GM19328 (cell line): Measurements from ENCODE around the gene DACT3.
"Not testable (repeated sequence)": the region's sequence is repeated elsewhere in the genome, so short reads cannot be mapped to it uniquely, and the experiment has no call there.

Experiments
- ATAC-seq: cut with Tn5 transposase; IDR thresholded peaks from one replicate; pipeline ENCODE4 v1.9.1; 2021; ENCODE audit warnings: mild to moderate bottlenecking, moderate library complexity; ENCODE audit not compliant: unreplicated experiment

The DACT3 gene

GRCh38 chr19:46635920-46636761 lies 24.8 kb downstream of the DACT3 start, which contains the start of gene GNG8:
GNG8 (minus strand) TSS chr19:46636202; CDS start chr19:46634682, 1,520 bp downstream.
- ATAC-seq: no peak

GRCh38 chr19:46634656-46635218 lies 26.2 kb downstream of the DACT3 start:
- ATAC-seq: no peak

GRCh38 chr19:46634045-46634655 lies 26.8 kb downstream of the DACT3 start:
- ATAC-seq: peak; percentile 64

GRCh38 chr19:46633130-46633529 lies 27.9 kb downstream of the DACT3 start:
- no peak for ATAC-seq

- no peak for ATAC-seq
These were observed 29.5 kb downstream of the DACT3 start for GRCh38 chr19:46631481-46631880.

- ATAC-seq: no peak
These were observed 30.3 kb downstream of the DACT3 start for GRCh38 chr19:46630586-46631205.

- no peak for ATAC-seq
These were observed 31.4 kb downstream of the DACT3 start for GRCh38 chr19:46629546-46630025.

GRCh38 chr19:46628970-46629369 lies 32.0 kb downstream of the DACT3 start:
- ATAC-seq: not testable (repeated sequence)

GRCh38 chr19:46626446-46626845 lies 34.5 kb downstream of the DACT3 start:
- ATAC-seq: no peak

- no peak for ATAC-seq
These were observed 35.3 kb downstream of the DACT3 start for GRCh38 chr19:46625731-46626130.

- ATAC-seq: no peak
These were observed 35.9 kb downstream of the DACT3 start, which contains the start of gene PTGIR for GRCh38 chr19:46624958-46625661. PTGIR (minus strand) TSS chr19:46625089; CDS start chr19:46624225, 864 bp downstream.

GRCh38 chr19:46623915-46624502 lies 37.0 kb downstream of the DACT3 start:
- no peak for ATAC-seq

- no peak for ATAC-seq
These were observed 38.9 kb downstream of the DACT3 start for GRCh38 chr19:46622118-46622446.

GRCh38 chr19:46621191-46622117 lies 39.5 kb downstream of the DACT3 start:
- no peak for ATAC-seq

GRCh38 chr19:46620716-46621115 lies 40.3 kb downstream of the DACT3 start:
- no peak for ATAC-seq

GRCh38 chr19:46620267-46620666 lies 40.7 kb downstream of the DACT3 start:
- no peak for ATAC-seq

- ATAC-seq: no peak
These were observed 42.2 kb downstream of the DACT3 start for GRCh38 chr19:46618670-46619231.

- no peak for ATAC-seq
These were observed 43.4 kb downstream of the DACT3 start for GRCh38 chr19:46617601-46618000.
